NCI-H128 (cell line): ENCODE results near the gene ZNF780B.

Experiments used
- DNase-seq: peaks from one replicate; lab custom pipeline; 2025; ENCODE audit not compliant: unreplicated experiment; lab: John Stamatoyannopoulos, UW

ZNF780B gene

DNA sequence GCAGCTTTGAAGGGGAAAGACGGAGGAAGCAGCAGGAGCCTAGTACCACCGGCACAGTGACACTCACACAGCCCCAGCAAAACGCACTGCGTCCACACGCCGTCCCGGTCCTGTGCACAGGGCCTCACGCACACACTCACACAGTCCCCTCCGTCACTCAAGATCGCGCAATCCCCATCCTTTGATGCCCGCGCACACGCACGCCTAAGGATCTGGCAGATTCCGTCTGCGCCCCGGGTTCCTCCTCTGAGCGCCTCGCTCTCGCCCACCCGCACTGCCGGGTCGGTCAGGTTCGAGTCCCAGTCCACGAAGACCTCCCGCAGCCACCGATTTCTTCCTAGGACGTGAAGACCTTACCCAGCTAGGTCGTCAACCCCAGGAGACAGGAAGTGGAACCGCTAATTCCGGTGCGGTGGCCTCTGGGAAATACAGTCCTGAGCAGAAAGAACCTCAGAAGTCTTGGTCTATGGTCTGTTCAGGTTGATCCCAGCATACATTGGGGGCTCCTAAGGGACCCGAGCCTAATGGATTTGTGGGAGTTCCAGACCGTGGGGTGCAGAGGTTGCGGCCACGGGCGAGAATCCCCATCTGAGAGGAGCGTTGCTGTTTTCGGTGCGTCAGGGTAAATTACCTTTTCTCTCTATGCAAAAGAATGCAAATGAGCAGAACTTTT lies at the start of gene ZNF780B:
TSS of gene ZNF780B (minus strand) at position 400 of the 673 bp plus-strand sequence. CDS start 5,899 bp downstream, outside the sequence.
- DNase-seq = peak; percentile 14

DNA sequence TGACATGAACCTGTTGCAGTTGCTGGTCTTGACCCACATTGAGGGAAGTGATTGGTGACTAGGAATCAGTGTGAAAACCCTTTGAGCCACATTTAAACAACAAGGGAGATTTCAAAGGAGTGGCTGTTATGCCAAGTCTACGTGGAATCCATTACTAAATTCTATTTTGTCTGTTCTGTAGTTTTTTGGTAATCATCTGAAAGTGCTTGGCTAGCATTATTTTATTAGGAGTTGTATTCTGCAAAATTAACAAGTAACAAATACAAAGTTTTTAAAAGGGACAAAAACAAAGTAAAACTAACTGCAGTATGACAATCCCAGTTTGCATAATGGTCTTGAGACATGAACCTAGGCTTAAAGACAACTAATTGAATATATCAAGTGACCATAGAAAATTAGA lies 48.7 kb upstream of the ZNF780B start:
- DNase-seq = no peak

DNA sequence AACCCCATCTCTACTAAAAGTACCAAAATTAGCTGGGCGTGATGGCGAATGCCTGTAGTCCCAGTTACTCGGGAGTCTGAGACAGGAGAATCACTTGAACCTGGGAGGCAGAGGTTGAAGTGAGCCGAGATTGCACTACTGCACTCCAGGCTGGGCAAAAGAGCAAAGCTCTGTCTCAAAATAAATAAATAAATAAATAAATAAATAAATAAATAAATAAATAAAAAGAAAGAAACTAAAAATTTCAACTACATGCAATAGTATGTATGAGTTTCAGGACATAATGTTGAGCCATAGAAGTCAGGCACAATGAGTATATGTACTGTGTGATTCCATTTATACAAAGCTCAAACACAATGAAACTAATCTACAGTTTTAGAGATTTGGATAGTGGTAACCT lies 47.6 kb upstream of the ZNF780B start:
- DNase-seq = no peak

DNA sequence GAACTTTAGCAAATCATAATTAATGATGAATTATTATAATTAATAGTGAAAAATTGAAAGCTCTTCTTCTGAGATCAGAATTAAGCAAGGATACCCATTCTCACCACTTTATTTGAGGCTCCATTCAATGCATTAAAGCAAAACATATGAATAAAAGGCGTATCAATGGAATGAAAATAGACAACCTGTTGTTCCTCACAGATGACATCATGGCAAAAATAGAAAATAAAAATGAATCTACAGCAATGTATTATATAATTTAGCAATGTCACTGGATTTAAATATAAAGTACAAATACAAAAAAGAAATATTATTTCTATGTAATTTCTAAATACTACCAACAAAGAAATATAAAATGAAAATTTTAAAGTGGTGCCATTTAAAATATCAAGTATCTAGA lies 45.8 kb upstream of the ZNF780B start:
- DNase-seq = no peak

- no peak for DNase-seq
Measured at GRCh38 chr19:40093416-40093815, 37.4 kb upstream of the ZNF780B start.

GRCh38 chr19:40091205-40092129 lies 35.4 kb upstream of the ZNF780B start:
- DNase-seq = no peak

DNA sequence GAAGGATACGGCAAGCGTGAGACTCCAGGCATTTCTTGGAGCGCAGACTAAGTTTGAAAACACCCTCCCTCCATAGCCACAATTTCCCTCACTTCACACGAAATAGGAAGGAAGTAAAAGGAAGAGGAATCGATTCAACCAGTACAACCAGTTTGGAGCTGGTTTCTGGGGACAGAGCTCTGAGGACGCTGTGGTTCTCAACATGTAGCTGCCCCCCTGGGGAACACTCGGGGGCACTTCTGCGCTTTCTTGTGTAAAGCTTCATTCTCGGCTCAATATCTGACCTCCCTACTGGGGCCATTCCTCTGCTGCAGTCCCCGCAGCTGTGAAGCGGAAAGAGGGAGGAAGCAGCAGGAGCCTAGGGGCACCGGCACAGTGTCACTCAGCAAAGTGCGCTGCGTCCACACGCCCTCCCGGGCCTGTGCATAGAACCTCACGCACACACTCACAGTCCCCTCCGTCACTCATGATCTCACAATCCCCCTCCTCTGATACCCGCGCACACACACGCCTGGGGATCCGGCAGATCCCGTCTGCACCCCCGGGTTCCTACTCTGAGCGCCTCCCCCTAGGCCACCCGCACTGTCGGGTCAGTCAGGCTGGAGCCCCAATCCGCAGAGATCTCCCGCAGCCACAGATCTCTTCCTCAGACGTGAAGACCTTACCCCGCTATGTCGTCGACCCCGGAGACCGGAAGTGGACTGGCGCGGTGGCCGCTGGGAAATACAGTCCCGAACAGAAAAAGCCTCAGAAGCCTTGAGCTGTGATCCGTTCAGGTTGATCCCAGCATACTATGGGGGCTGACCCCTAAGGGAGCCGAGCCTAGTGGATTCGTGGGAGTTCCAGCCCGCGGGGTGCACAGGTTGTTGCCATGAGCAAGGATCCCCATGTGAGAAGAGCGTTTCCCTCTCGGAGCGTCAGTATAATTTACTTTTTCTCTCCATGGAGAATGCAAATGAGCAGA lies 34.5 kb upstream of the ZNF780B start, which contains the start of gene ZNF780A:
TSS of gene ZNF780A (minus strand) at position 703 of the 964 bp plus-strand sequence. CDS start 6,190 bp downstream, outside the sequence.
- peak; percentile 40 for DNase-seq

DNA sequence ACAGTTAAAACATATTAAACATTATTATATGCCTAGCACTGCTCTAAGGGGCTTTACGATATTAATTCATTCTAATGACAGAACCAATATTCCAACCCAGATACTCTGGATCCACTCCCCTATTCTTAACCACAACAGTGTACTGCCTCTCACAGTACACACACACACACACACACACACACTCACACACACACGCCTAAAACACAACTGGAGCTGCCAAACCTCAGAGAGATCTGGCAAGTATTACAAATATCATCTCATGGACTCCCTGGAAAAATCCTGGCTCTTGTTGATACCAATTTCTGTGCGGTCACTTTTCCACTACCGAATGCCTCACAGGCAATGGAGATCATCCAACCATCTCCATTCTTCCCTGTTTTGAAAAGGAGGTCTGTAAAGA lies 33.4 kb upstream of the ZNF780B start:
- no peak for DNase-seq

DNA sequence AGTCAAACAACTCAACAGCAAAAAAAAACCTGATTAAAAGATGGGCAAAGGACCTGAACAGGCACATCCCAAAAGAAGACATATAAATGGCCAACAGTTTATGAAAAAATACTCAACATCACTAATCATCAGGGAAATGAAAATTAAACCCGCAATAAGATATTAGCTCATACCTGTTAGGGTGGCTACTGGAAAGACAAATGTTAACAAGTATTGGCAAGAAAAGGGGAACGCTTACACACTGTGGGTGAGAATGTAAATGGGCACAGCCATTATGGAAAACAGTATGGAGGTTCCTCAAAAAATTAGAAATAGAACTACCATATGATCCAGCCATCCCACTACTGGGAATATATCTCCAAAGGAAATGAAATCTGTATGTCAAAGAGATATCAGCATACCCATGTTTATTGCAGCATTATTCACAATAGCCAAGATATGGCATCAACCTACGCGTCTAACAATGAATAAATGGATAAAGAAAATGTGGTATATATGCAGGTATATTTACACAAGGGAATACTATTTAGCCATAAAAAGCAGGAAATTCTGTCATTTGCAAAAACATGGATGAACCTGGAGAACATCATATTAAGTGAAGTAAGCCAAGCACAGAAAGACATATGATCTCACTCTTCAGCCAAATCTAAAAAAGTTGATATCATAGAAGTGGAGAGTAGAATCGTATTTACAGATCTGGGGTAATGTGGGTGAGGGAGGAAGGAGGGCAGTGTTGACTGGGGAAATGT lies 32.4 kb upstream of the ZNF780B start:
- no peak for DNase-seq

DNA sequence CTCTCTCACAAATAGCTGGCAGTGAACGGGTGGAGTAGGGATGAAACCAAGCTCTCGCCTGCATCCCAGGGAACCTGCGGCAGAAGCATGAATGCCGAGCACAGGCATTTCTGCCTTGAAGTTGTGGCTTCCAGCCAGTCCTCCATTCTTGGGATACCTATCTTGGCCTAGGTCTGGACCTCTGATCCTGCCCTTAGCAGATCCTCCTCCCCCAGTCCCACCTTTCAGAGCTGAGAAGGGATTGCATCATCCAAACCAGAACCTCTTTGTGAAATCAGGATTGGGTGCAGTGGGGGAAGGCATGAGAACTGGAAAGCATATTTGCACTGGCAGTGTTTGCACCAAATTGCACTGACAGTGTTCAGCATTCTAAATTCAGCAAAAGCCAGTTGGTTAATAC lies 28.9 kb upstream of the ZNF780B start:
- DNase-seq = no peak

- DNase-seq = no peak
Measured at GRCh38 chr19:40081411-40081810, 25.4 kb upstream of the ZNF780B start.

DNA sequence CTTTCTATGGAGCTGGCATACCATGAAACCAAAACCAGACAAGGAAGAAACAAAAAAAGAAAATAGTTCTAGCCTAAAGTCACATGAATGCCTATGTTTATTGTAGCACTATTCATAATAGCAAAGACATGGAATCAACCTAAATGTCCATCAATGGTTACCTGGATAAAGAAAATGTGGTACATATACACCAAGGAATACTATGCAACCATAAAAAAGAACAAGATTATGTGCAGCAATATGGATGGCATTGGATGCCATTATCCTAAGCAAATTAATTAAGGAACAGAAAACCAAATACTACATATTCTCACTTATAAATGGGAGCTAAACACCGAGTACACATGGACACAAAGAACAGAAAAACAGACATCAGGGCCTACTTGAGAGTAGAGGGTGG lies 24.3 kb upstream of the ZNF780B start:
- DNase-seq = no peak

GRCh38 chr19:40078377-40078776 lies 22.3 kb upstream of the ZNF780B start:
- no peak for DNase-seq

DNA sequence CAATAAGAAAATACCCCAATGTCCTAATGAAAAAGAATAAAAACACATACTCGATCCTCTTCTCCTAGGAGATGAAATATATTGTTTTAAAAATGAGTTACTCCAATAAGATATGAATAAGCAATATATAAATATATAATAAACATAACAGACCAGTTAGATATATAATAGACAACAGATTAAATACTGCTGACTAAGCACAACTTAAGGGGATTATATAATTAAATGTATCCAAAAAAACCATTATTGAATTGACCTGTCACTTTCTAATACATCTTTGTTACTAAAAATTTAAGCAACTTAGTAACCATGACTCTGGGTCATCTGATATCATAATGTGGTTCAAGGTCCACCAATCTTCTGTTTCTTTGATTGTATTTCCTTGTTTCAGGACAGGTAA lies 14.0 kb upstream of the ZNF780B start:
- no peak for DNase-seq

GRCh38 chr19:40059624-40060023 lies 3.6 kb upstream of the ZNF780B start:
- no peak for DNase-seq

- DNase-seq = no peak
Measured at GRCh38 chr19:40057166-40057565, 1.1 kb upstream of the ZNF780B start.

DNA sequence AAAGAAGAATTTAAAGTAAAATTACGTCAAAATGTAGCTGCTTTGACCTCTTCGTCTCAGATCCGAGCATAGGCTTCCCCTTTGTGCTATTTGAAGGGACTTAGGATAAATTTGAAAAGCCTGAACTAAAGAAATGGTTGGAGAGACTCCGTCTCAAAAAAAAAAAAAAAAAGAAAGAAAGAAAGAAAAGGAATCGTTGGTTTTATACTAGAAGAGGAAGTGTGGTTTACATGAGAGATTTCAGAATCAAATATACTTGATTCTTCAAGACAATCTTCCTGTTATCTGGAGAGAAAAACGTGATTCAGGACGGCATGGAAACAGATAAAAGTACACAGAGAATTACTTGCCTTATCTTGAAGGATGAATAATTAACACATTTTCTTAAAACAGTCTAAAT lies 474 bp upstream of the ZNF780B start:
- no peak for DNase-seq

- DNase-seq = no peak
Measured at GRCh38 chr19:40055049-40055448, 982 bp downstream of the ZNF780B start.

DNA sequence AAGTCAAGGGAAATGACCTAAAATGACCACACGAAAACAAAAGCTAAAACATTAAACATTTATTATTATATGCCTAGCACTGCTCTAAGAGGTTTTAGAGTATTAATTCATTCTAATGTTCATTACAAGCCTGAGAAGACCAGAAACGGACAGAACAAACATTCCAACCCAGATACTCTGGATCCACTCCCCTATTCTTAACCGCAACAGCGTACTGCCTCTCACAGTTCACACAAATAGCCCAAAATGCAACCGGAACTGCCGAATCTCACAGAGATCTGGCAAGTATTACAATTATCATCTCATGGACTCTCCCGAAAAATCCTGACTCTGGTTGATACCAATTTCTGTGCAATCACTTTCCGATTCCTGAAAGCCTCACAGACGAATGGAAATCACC lies 1.4 kb downstream of the ZNF780B start:
- DNase-seq = no peak

- no peak for DNase-seq
Measured at GRCh38 chr19:40053491-40053890, 2.5 kb downstream of the ZNF780B start.
